ENCODE data around the gene EAF2. TPM values are rescaled to one million over a fixed set of nuclear protein-coding genes. Genes with fewer than 3 reads are reported as not detected.

The EAF2 gene
- total RNA-seq, 1 experiment from 2014 or later: 4.5 TPM

GRCh38 chr3:121863801-121864200 lies 28.8 kb downstream of the EAF2 start:
- Histone ChIP-seq H3K27me3 (replicated peaks; ENCODE audit: control insufficient read depth, insufficient read depth, low read length) (no peaks in the 10 kb centered on the region), H3K9me3 (no peaks in the 10 kb centered on the region), H3K36me3 (ENCODE audit: control insufficient read depth, insufficient read depth, low read length) (no peaks in the 10 kb centered on the region), H3K4me1 (no peaks in the 10 kb centered on the region), H3K4me3 (ENCODE audit: low read depth, low read length) (no peak overlapping the region)
- no peaks in the 10 kb centered on the region for H3K36me3 Mint-ChIP-seq (ENCODE audit: insufficient read depth, unreplicated experiment)
- H3K27ac Mint-ChIP-seq (ENCODE audit: unreplicated experiment): no peak overlapping the region
- ChIA-PET CTCF (no interaction called here), POLR2A (interaction anchor here (0.6 kb wide), 1 partner anchor 29 kb away, joined by 3 read pairs; the partner anchor contains the start of gene EAF2)
- TF ChIP-seq, protein P1, sequence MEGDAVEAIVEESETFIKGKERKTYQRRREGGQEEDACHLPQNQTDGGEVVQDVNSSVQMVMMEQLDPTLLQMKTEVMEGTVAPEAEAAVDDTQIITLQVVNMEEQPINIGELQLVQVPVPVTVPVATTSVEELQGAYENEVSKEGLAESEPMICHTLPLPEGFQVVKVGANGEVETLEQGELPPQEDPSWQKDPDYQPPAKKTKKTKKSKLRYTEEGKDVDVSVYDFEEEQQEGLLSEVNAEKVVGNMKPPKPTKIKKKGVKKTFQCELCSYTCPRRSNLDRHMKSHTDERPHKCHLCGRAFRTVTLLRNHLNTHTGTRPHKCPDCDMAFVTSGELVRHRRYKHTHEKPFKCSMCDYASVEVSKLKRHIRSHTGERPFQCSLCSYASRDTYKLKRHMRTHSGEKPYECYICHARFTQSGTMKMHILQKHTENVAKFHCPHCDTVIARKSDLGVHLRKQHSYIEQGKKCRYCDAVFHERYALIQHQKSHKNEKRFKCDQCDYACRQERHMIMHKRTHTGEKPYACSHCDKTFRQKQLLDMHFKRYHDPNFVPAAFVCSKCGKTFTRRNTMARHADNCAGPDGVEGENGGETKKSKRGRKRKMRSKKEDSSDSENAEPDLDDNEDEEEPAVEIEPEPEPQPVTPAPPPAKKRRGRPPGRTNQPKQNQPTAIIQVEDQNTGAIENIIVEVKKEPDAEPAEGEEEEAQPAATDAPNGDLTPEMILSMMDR (IDR thresholded peaks at IDR 0.05; ENCODE audit: insufficient read depth in 1 of 2, low read depth in 1 of 2, low read length in 1 of 2, severe bottlenecking in 1 of 2, unreplicated experiment in 1 of 2): no peak
- BruUV-seq (replicated peaks): no TSS peak
- no peaks in the 10 kb centered on the region for H3K9me3 Mint-ChIP-seq (ENCODE audit: unreplicated experiment)
- H3K4me3 Mint-ChIP-seq (ENCODE audit: unreplicated experiment): no peak overlapping the region
- H3K27me3 Mint-ChIP-seq (ENCODE audit: insufficient read depth, unreplicated experiment): no peaks in the 10 kb centered on the region
- intact Hi-C loops (cut with micrococcal nuclease; ENCODE audit: unreplicated experiment): no loop called here
- DNase-seq: no peak
- H3K4me1 Mint-ChIP-seq (ENCODE audit: low read depth, unreplicated experiment): no peaks in the 10 kb centered on the region

DNA sequence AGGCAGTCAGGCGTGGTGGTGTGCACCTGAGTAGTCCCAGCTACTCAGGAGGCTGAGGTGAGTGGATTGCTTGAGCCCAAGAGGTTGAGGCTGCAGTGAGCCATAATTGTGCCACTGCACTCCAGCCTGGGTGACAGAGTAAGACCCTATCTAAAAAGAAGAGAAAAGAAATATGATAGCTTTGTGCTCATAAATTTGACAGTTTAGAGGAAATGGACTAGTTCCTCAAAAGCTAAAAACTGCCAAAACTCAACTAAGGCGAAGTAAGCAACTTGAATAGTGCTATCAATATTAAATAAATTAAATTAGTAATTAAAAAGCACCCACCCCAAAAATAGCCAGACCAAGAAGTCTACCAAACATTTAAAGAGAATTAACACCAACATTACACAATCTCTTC lies 34.7 kb downstream of the EAF2 start:
- H3K4me1 Mint-ChIP-seq (ENCODE audit: low read depth, unreplicated experiment): no peaks in the 10 kb centered on the region
- no peak overlapping the region for H3K27ac Mint-ChIP-seq (ENCODE audit: unreplicated experiment)
- intact Hi-C loops (cut with micrococcal nuclease; ENCODE audit: unreplicated experiment): no loop called here
- no peak for DNase-seq
- no peaks in the 10 kb centered on the region for H3K27me3 ChIP-seq (replicated peaks; ENCODE audit: control insufficient read depth, insufficient read depth, low read length)
- H3K9me3 ChIP-seq: no peaks in the 10 kb centered on the region; the same call in 1 of the 2 replicates
- no peak overlapping the region for H3K4me3 Mint-ChIP-seq (ENCODE audit: unreplicated experiment)
- no peaks in the 10 kb centered on the region for H3K36me3 ChIP-seq (ENCODE audit: control insufficient read depth, insufficient read depth, low read length)
- no peaks in the 10 kb centered on the region for H3K9me3 Mint-ChIP-seq (ENCODE audit: unreplicated experiment)
- BruUV-seq (replicated peaks): no TSS peak
- ChIA-PET POLR2A (no interaction called here), CTCF (no interaction called here)
- no peaks in the 10 kb centered on the region for H3K4me1 ChIP-seq
- TF ChIP-seq, protein P1 (IDR thresholded peaks at IDR 0.05; ENCODE audit: insufficient read depth in 1 of 2, low read depth in 1 of 2, low read length in 1 of 2, severe bottlenecking in 1 of 2, unreplicated experiment in 1 of 2): no peak
- no peaks in the 10 kb centered on the region for H3K36me3 Mint-ChIP-seq (ENCODE audit: insufficient read depth, unreplicated experiment)
- no peaks in the 10 kb centered on the region for H3K27me3 Mint-ChIP-seq (ENCODE audit: insufficient read depth, unreplicated experiment)
- no peak overlapping the region for H3K4me3 ChIP-seq (ENCODE audit: low read depth, low read length)

DNA sequence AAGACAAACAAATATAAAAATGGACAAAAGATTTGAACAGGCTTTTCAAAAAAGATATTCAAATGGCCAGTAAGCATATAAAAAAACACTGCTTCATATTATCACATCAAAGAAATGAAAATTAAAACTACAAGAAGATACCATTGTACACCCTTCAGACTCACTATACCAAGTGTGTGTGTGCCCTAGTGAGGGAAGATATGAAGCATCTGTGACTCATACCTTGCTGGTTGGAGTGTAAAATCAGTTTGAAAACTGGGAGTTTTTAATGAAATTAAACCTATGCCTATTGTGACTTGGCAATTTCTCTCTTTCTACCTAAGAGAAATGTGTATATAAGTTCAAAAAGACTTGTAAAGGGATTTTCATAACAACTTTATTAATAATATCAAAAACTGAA lies 35.7 kb downstream of the EAF2 start:
- TF ChIP-seq, protein P1 (IDR thresholded peaks at IDR 0.05; ENCODE audit: insufficient read depth in 1 of 2, low read depth in 1 of 2, low read length in 1 of 2, severe bottlenecking in 1 of 2, unreplicated experiment in 1 of 2): no peak
- ChIA-PET CTCF (interaction anchor here (0.6 kb wide), 1 partner anchor 1578 kb away, joined by 3 read pairs; the partner anchor contains the start of gene ADCY5), POLR2A (no interaction called here)
- H3K4me1 ChIP-seq: no peaks in the 10 kb centered on the region
- intact Hi-C loops (cut with micrococcal nuclease; ENCODE audit: unreplicated experiment): no loop called here
- no peak for DNase-seq
- H3K4me3 ChIP-seq (ENCODE audit: low read depth, low read length): no peak overlapping the region
- Mint-ChIP-seq H3K27ac (ENCODE audit: unreplicated experiment) (no peak overlapping the region), H3K36me3 (ENCODE audit: insufficient read depth, unreplicated experiment) (no peaks in the 10 kb centered on the region), H3K4me1 (ENCODE audit: low read depth, unreplicated experiment) (no peaks in the 10 kb centered on the region), H3K9me3 (ENCODE audit: unreplicated experiment) (no peaks in the 10 kb centered on the region), H3K27me3 (ENCODE audit: insufficient read depth, unreplicated experiment) (no peaks in the 10 kb centered on the region), H3K4me3 (ENCODE audit: unreplicated experiment) (no peak overlapping the region)
- BruUV-seq (replicated peaks): no TSS peak
- H3K27me3 ChIP-seq (replicated peaks; ENCODE audit: control insufficient read depth, insufficient read depth, low read length): no peaks in the 10 kb centered on the region
- H3K36me3 ChIP-seq (ENCODE audit: control insufficient read depth, insufficient read depth, low read length): no peaks in the 10 kb centered on the region
- H3K9me3 ChIP-seq: no peaks in the 10 kb centered on the region; the same call in 1 of the 2 replicates

Data from Caco-2 (cell line).